Keratinocyte (primary cell): ENCODE results near the gene TTLL8.

ENCODE experiments used
- EZH2 ChIP-seq: IDR thresholded peaks from one replicate; pipeline ENCODE4 v1.6.1; 2012; ENCODE audit warnings: inconsistent platforms, mild to moderate bottlenecking, low read length, moderate library complexity
- TF ChIP-seq, protein P1 (sequence below), 3 experiments: IDR thresholded peaks in 1 of 3; conservative IDR thresholded peaks in 1 of 3; optimal IDR thresholded peaks in 1 of 3; 2 replicates in 2 of 3; 3 replicates in 1 of 3; pipeline versions ENCODE3 to v1.5.1; 2011; ENCODE audit warnings: low read length in 3 of 3, mild to moderate bottlenecking in 3 of 3, moderate library complexity in 2 of 3, control low read depth in 1 of 3, inconsistent platforms in 1 of 3; ENCODE audit not compliant: insufficient read depth in 2 of 3; ENCODE audit errors: extremely low read depth in 1 of 3

DNA sequence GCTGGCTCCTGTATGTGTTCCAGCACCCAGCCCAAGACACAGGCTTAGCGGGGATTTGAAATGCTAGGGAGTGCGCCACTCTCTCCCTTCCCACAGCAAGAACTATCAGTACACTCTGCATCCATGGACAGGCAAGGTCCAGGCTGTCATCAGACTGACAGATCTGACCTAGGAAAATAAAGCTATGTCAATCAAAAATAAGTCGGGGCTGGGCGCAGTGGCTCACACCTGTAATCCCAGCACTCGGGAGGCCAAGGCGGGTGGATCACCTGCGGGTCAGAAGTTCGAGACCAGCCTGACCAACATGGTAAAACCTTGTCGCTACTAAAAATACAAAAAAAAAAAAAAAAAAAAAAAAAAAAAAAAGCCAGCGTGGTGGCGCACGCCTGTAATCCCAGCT lies 30.0 kb upstream of the TTLL8 start:
- TF ChIP-seq, protein P1, sequence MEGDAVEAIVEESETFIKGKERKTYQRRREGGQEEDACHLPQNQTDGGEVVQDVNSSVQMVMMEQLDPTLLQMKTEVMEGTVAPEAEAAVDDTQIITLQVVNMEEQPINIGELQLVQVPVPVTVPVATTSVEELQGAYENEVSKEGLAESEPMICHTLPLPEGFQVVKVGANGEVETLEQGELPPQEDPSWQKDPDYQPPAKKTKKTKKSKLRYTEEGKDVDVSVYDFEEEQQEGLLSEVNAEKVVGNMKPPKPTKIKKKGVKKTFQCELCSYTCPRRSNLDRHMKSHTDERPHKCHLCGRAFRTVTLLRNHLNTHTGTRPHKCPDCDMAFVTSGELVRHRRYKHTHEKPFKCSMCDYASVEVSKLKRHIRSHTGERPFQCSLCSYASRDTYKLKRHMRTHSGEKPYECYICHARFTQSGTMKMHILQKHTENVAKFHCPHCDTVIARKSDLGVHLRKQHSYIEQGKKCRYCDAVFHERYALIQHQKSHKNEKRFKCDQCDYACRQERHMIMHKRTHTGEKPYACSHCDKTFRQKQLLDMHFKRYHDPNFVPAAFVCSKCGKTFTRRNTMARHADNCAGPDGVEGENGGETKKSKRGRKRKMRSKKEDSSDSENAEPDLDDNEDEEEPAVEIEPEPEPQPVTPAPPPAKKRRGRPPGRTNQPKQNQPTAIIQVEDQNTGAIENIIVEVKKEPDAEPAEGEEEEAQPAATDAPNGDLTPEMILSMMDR (optimal IDR thresholded peaks at IDR 0.05 in 1 of 3, IDR thresholded peaks at IDR 0.05 in 1 of 3, conservative IDR thresholded peaks at IDR 0.05 in 1 of 3; ENCODE audit: extremely low read depth in 1 of 3, insufficient read depth in 2 of 3, low read length in 3 of 3): no peak
- no peak for TF ChIP-seq EZH2
